HepG2 (cell line): Measurements from ENCODE around the gene AZI2. TPM values are rescaled to one million over a fixed set of nuclear protein-coding genes. Genes with fewer than 3 reads are reported as not detected.

Source experiments
- ATAC-seq: fragments of 200-7000 bp; cut with Tn5 transposase; 3 replicates; pipeline ENCODE4 v1.9.1; 2020; ENCODE audit warnings: mild to moderate bottlenecking, moderate library complexity
- BruUV-seq: library from RNA; stranded (reverse); fragments of 400-500 nt; replicated peaks from 2 replicates; lab custom pipeline; 2021; lab: Mats Ljungman, UMichigan
- CTCF ChIA-PET: fragments of 300-600 bp; formaldehyde crosslinking; extraction: SDS; loops from one replicate; lab custom pipeline; 2021; ENCODE audit warnings: low total read pairs, inconsistent platforms, low intra/inter-chr PET ratio; lab: Yijun Ruan, JAX
- POLR2A ChIA-PET: fragments of 350-600 bp; sonication (Branson Sonifier 250); formaldehyde crosslinking; loops from one replicate; lab custom pipeline; 2020; ENCODE audit warnings: antibody characterized with exemption, inconsistent platforms; lab: Yijun Ruan, JAX
- DNase-seq: peaks from one replicate; pipeline ENCODE4 v3.0.0-alpha.2; 2015; ENCODE audit warnings: low spot score
- FAIRE-seq: peaks from 3 replicates; lab custom pipeline; 2011; peaks lifted over from hg19 to GRCh38; lab: Jason Lieb, UNC
- H2AFZ ChIP-seq: one replicate; pipeline ENCODE4 v1.6.1; 2011; ENCODE audit warnings: low read length, inconsistent platforms
- H3K27ac ChIP-seq: fragments of 300-600 bp; 3 replicates; pipeline ENCODE4 v1.8.0; 2011; ENCODE audit warnings: mixed run types, mild to moderate bottlenecking, mixed read lengths, low read length, inconsistent platforms; ENCODE audit not compliant: insufficient read depth; ENCODE audit errors: extremely low read length
- H3K27me3 ChIP-seq, 2 experiments: fragments of 200-600 bp in 1 of 2; 2 replicates in 1 of 2; 3 replicates in 1 of 2; pipeline versions ENCODE4 v1.6.0 to v1.8.0; 2011; ENCODE audit warnings: low read length in 2 of 2, mild to moderate bottlenecking in 2 of 2, moderate library complexity in 2 of 2, inconsistent platforms in 1 of 2; ENCODE audit not compliant: insufficient read depth in 2 of 2, control insufficient read depth in 1 of 2
- H3K36me3 ChIP-seq, 2 experiments: fragments of 200-600 bp in 1 of 2; replicated peaks in 1 of 2; 2 replicates in 1 of 2; 3 replicates in 1 of 2; pipeline versions ENCODE4 v1.5.1 to v1.8.0; 2011; ENCODE audit warnings: low read length in 2 of 2, inconsistent platforms in 1 of 2; ENCODE audit not compliant: insufficient read depth in 2 of 2, control insufficient read depth in 1 of 2
- H3K4me1 ChIP-seq: 2 replicates; pipeline ENCODE4 v1.5.1; 2012; ENCODE audit warnings: low read length, inconsistent platforms; ENCODE audit not compliant: insufficient read depth
- H3K4me2 ChIP-seq: 2 replicates; pipeline ENCODE4 v1.6.0; 2011; ENCODE audit warnings: low read depth, low read length, inconsistent platforms
- H3K4me3 ChIP-seq, 3 experiments: fragments of 200-600 bp in 1 of 3; sonication (generic), shearing (Covaris generic) in 1 of 3; replicated peaks in 1 of 3; 2 replicates each; pipeline ENCODE4 v1.5.1; 2011 to 2016; ENCODE audit warnings: low read length in 3 of 3, inconsistent platforms in 2 of 3, low read depth in 2 of 3, mild to moderate bottlenecking in 2 of 3, control low read depth in 1 of 3, mixed read lengths in 1 of 3; ENCODE audit not compliant: insufficient read depth in 1 of 3
- H3K79me2 ChIP-seq: one replicate; pipeline ENCODE4 v1.6.1; 2011; ENCODE audit warnings: low read length, inconsistent platforms; ENCODE audit not compliant: insufficient read depth
- H3K9ac ChIP-seq: 2 replicates; pipeline ENCODE4 v1.6.0; 2011; ENCODE audit warnings: mild to moderate bottlenecking, low read depth, low read length, inconsistent platforms; ENCODE audit not compliant: insufficient read depth
- H3K9me3 ChIP-seq: 2 replicates; pipeline ENCODE4 v1.5.1; 2012; ENCODE audit warnings: mild to moderate bottlenecking, low read length
- H4K20me1 ChIP-seq: 2 replicates; pipeline ENCODE4 v1.6.0; 2011; ENCODE audit warnings: inconsistent platforms, mild to moderate bottlenecking, low read length, moderate library complexity; ENCODE audit not compliant: insufficient read depth
- KLF9 ChIP-seq: IDR thresholded peaks from 2 replicates; pipeline ENCODE4 v1.6.1; 2016; ENCODE audit warnings: low read depth
- TAF1 ChIP-seq: sonication (generic); formaldehyde crosslinking; IDR thresholded peaks from 2 replicates; pipeline ENCODE4 v1.4.0; 2020; ENCODE audit warnings: missing genetic modification reagents
- XRCC5 ChIP-seq: fragments of 200-400 bp; formaldehyde crosslinking; optimal IDR thresholded peaks from 2 replicates; pipeline ENCODE3; 2017; ENCODE audit warnings: mild to moderate bottlenecking, low read length
- ZBTB26 ChIP-seq: IDR thresholded peaks from 2 replicates; pipeline ENCODE4 v1.6.1; 2016; ENCODE audit warnings: missing compliant biosample characterization, missing genetic modification reagents, borderline replicate concordance
- ZNF276 ChIP-seq: sonication (generic); formaldehyde crosslinking; IDR thresholded peaks from 2 replicates; pipeline ENCODE4 v1.4.0; 2020; ENCODE audit warnings: mild to moderate bottlenecking, low read depth, missing genetic modification reagents
- ZNF724P ChIP-seq: sonication (generic); formaldehyde crosslinking; IDR thresholded peaks from 2 replicates; pipeline ENCODE4 v1.8.0; 2022; ENCODE audit warnings: missing genetic modification reagents, borderline replicate concordance
- ZNF768 ChIP-seq: sonication (generic); formaldehyde crosslinking; IDR thresholded peaks from 2 replicates; pipeline ENCODE4 v1.4.0; 2020; ENCODE audit warnings: missing genetic modification reagents
- ZSCAN20 ChIP-seq: sonication (generic); formaldehyde crosslinking; IDR thresholded peaks from 2 replicates; pipeline ENCODE4 v1.4.0; 2020; ENCODE audit warnings: missing genetic modification reagents, mild to moderate bottlenecking, borderline replicate concordance
- in situ Hi-C: cut with HindIII; loops from 2 replicates; pipeline ENCODE4 v1.10.0; 2017; ENCODE audit warnings: low pct_unique_long_range_greater_than_20kb; ENCODE audit not compliant: extremely low pct_ligation_motif_present
- intact Hi-C: fragments of 100-400 bp; cut with micrococcal nuclease; formaldehyde crosslinking; loops from one replicate; pipeline ENCODE4 v1.10.0; 2022; ENCODE audit not compliant: unreplicated experiment
- polyA plus RNA-seq, 8 experiments: library from polyadenylated mRNA; depleted of rRNA in 3 of 8; stranded (reverse) in 7 of 8; unstranded in 1 of 8; fragments of >200 nt; fragmentation: Illumina TruSeq in 4 of 8; extraction: Trizol in 4 of 8; gene quantifications; 2 replicates each; pipeline versions ENCODE4 v1.2.1 to v1.2.3, GENCODE V29; 2011 to 2016; ENCODE audit warnings: low read depth in 4 of 8, missing spikeins in 1 of 8, mixed read lengths in 1 of 8; ENCODE audit not compliant: insufficient read depth in 1 of 8
- total RNA-seq, 5 experiments: library from RNA; depleted of rRNA; stranded (reverse); fragments of >200 nt; fragmentation: Illumina TruSeq; extraction: Trizol; gene quantifications; 2 replicates each; pipeline ENCODE4 v1.2.3, GENCODE V29; 2016; ENCODE audit warnings: low read depth in 1 of 5

AZI2 gene
- total and polyA plus RNA-seq, 2 of the 13 experiments (the other 11 are each of a cell fraction or from before 2014, with no cell fraction given): 43.7 to 49.8 TPM

GRCh38 chr3:28295898-28296490 lies 52.6 kb downstream of the AZI2 start:
- no peak for DNase-seq
- intact Hi-C loops (no loop called here), in situ Hi-C loops (no loop called here)
- Histone ChIP-seq H4K20me1 (peaks cover 3% of the 10 kb centered on the region; the same call in 1 of the 2 replicates), H3K27ac (no peak overlapping the region), H3K4me1 (no peaks in the 10 kb centered on the region), H2AFZ (no peak overlapping the region), H3K79me2 (no peaks in the 10 kb centered on the region), H3K27me3 (no peaks in the 10 kb centered on the region), H3K36me3 (peaks cover 0 to 4% of the 10 kb centered on the region in 2 experiments; a peak in 3 of 5 replicates), H3K4me2 (no peak overlapping the region), H3K4me3 (no peak overlapping the region), H3K9ac (no peak overlapping the region), H3K9me3 (no peaks in the 10 kb centered on the region)
- BruUV-seq: no TSS peak
- ChIA-PET CTCF (no interaction called here), POLR2A (no interaction called here)
- no peak for ATAC-seq
- TF ChIP-seq ZBTB26 (CRISPR knock-in tag) (no peak), ZSCAN20 (CRISPR knock-in tag) (no peak), XRCC5 (no peak), ZNF276 (CRISPR knock-in tag) (no peak), TAF1 (no peak), KLF9 (CRISPR knock-in tag) (no peak), ZNF768 (CRISPR knock-in tag) (no peak), ZNF724P (CRISPR knock-in tag) (no peak)
- no peak for FAIRE-seq
